Epithelial cell of esophagus (primary cell): ENCODE measurements around the gene ADCY10.

ENCODE experiments used
- DNase-seq: peaks from one replicate; pipeline ENCODE4 v3.0.0; 2010; ENCODE audit warnings: low read depth
- H3K4me3 ChIP-seq: 2 replicates; pipeline ENCODE4 v1.5.1; 2011; ENCODE audit warnings: mild to moderate bottlenecking, low read length, control low read depth
- TF ChIP-seq, protein P1 (sequence below): IDR thresholded peaks from 2 replicates; pipeline ENCODE4 v1.5.1; 2011; ENCODE audit warnings: low read depth, mild to moderate bottlenecking, low read length, control low read depth, inconsistent platforms; ENCODE audit not compliant: insufficient read depth; ENCODE audit errors: missing control alignments

The ADCY10 gene

DNA sequence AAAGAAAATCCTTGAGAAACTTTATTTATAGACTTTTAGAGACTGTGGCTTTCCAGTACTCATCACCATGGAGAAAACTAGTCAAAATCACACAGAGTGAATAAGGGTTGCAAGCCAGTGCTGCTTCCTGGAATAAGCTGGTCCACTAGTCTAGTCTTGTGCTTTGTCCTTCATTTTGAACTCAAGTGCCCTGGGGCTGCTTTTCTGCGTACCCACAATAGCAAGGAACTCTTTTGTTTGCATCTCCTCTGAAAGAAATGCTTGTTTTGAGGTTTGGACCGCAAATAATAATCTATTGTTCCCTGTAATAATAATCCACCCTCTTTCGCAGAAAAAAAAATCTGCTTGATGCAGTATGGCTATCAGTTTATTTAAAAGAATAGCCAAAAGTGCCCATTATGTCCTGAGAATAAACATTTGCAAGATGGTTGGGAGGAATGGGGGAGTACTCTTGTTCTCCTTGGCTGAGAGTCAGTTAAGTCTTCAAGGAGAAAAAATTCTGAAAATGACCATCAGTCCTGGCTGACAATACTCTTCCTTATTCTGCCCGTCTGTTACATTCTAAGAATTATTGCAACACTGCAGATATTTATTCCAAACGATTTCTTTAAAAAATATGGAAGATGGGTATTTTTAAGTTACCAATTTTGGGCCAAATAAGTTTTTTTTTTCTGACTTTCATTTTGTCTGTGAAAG lies 150.3 kb downstream of the ADCY10 start:
- DNase-seq = peak; percentile 62
- no peak overlapping the region for H3K4me3 ChIP-seq
- TF ChIP-seq, protein P1, sequence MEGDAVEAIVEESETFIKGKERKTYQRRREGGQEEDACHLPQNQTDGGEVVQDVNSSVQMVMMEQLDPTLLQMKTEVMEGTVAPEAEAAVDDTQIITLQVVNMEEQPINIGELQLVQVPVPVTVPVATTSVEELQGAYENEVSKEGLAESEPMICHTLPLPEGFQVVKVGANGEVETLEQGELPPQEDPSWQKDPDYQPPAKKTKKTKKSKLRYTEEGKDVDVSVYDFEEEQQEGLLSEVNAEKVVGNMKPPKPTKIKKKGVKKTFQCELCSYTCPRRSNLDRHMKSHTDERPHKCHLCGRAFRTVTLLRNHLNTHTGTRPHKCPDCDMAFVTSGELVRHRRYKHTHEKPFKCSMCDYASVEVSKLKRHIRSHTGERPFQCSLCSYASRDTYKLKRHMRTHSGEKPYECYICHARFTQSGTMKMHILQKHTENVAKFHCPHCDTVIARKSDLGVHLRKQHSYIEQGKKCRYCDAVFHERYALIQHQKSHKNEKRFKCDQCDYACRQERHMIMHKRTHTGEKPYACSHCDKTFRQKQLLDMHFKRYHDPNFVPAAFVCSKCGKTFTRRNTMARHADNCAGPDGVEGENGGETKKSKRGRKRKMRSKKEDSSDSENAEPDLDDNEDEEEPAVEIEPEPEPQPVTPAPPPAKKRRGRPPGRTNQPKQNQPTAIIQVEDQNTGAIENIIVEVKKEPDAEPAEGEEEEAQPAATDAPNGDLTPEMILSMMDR = no peak

DNA sequence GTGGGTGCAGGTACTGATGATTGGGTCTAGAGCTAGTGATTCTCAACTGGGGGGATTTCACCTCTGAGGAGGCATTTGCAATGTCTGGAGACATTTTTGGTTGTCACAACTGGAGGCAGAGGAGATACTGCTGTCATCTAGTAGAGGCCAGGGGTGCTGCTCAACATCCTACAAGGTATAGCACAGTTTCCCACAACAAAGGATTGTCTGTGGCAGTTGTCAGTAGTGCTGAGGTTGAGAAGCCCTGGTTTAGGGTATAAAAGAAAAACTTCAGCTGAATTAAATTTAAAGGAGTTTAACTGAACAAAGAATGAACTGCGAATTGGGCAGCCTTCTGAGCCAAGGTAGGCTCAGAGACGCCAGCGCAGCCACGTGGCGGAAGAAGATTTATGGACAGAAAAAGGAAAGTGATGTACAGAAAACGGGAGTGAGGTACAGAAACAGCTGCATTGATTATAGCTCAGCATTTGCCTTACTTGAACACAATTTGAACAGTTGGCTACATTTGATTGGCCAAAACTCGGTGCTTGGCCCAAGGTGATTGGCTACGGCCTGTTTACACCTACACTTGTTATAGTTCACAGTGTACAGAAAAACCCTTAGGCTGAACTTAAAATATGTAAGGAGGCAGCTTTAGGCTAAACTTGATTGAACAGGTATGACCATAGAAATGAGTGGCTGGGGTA lies 151.7 kb downstream of the ADCY10 start:
- no peak overlapping the region for H3K4me3 ChIP-seq
- TF ChIP-seq, protein P1 = no peak
- DNase-seq = no peak

DNA sequence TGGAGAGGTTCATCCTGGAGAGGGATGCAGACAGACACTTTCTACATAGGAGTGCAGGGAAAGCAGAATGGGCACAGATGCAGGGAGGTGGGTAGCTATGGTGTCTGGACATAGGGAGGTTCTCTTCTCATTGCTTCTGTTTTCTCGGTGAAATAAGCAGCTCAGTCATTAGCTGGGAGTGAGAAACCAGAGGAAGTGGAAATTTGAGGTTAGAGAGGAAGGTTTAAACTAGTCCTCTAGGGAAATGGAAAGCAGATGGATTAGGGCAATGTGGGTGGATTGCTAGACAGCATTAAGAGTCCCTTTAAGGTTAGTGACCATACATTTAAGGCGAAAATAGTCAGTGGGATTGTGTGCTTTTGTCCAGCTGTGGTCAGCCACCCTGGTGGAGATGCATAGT lies 152.5 kb downstream of the ADCY10 start:
- DNase-seq = no peak
- TF ChIP-seq, protein P1 = no peak
- H3K4me3 ChIP-seq = no peak overlapping the region
